Mesenchymal stem cell (in vitro differentiated cells and primary cell): ENCODE data around the gene PIP4K2C.

Source experiments
- DNase-seq: peaks from one replicate; pipeline ENCODE4 v3.0.0-alpha.2; 2013
- H2AFZ ChIP-seq: one replicate; pipeline ENCODE4 v1.6.1; 2013; ENCODE audit warnings: low read depth, mild to moderate bottlenecking, control low read depth, inconsistent platforms, low read length, moderate library complexity
- H2AK5ac ChIP-seq: 2 replicates; pipeline ENCODE4 v1.6.1; 2013; ENCODE audit warnings: low read length, moderate library complexity, mild to moderate bottlenecking, inconsistent platforms; ENCODE audit not compliant: severe bottlenecking
- H2BK120ac ChIP-seq: one replicate; pipeline ENCODE4 v1.6.1; 2013; ENCODE audit warnings: low read depth, mild to moderate bottlenecking, inconsistent platforms, low read length, moderate library complexity
- H2BK12ac ChIP-seq, 2 experiments: one replicate each; pipeline ENCODE4 v1.6.1; 2013; ENCODE audit warnings: inconsistent platforms in 2 of 2, low read length in 2 of 2, mild to moderate bottlenecking in 2 of 2, moderate library complexity in 2 of 2, control low read depth in 1 of 2
- H2BK15ac ChIP-seq: one replicate; pipeline ENCODE4 v1.6.1; 2013; ENCODE audit warnings: mild to moderate bottlenecking, low read depth, inconsistent platforms; ENCODE audit not compliant: poor library complexity, severe bottlenecking
- H2BK5ac ChIP-seq: 2 replicates; pipeline ENCODE4 v1.6.1; 2013; ENCODE audit warnings: low read depth, mild to moderate bottlenecking, low read length, control low read depth, inconsistent platforms; ENCODE audit not compliant: poor library complexity, severe bottlenecking
- H3K14ac ChIP-seq, 2 experiments: one replicate each; pipeline ENCODE4 v1.6.1; 2013; ENCODE audit warnings: inconsistent platforms in 2 of 2, low read length in 2 of 2, control low read depth in 1 of 2, mild to moderate bottlenecking in 1 of 2, moderate library complexity in 1 of 2
- H3K18ac ChIP-seq, 2 experiments: one replicate each; pipeline ENCODE4 v1.6.1; 2013; ENCODE audit warnings: inconsistent platforms in 2 of 2, low read length in 2 of 2, control low read depth in 1 of 2, low read depth in 1 of 2, mild to moderate bottlenecking in 1 of 2
- H3K23ac ChIP-seq, 2 experiments: one replicate each; pipeline ENCODE4 v1.6.1; 2013; ENCODE audit warnings: inconsistent platforms in 2 of 2, low read length in 2 of 2, mild to moderate bottlenecking in 2 of 2, moderate library complexity in 2 of 2, control low read depth in 1 of 2
- H3K27ac ChIP-seq: 2 replicates; pipeline ENCODE4 v1.5.1; 2013; ENCODE audit warnings: mild to moderate bottlenecking, moderate library complexity, low read length, control low read depth, inconsistent platforms; ENCODE audit not compliant: poor library complexity, severe bottlenecking
- H3K27me3 ChIP-seq, 2 experiments: 2 replicates each; pipeline versions ENCODE4 v1.6.1 to v1.7.0; 2013; ENCODE audit warnings: low read length in 2 of 2, mild to moderate bottlenecking in 2 of 2, moderate library complexity in 2 of 2, control low read depth in 1 of 2, inconsistent platforms in 1 of 2; ENCODE audit not compliant: control insufficient read depth in 1 of 2, insufficient read depth in 1 of 2
- H3K36me3 ChIP-seq, 2 experiments: 2 replicates each; pipeline versions ENCODE4 v1.6.1 to v1.7.0; 2013; ENCODE audit warnings: low read length in 2 of 2, control low read depth in 1 of 2, inconsistent platforms in 1 of 2, low read depth in 1 of 2, mild to moderate bottlenecking in 1 of 2; ENCODE audit not compliant: insufficient read depth in 2 of 2, control insufficient read depth in 1 of 2
- H3K4ac ChIP-seq, 2 experiments: one replicate each; pipeline ENCODE4 v1.6.1; 2013; ENCODE audit warnings: inconsistent platforms in 2 of 2, low read length in 2 of 2, mild to moderate bottlenecking in 2 of 2, moderate library complexity in 2 of 2, control low read depth in 1 of 2, low read depth in 1 of 2
- H3K4me1 ChIP-seq: 2 replicates; pipeline ENCODE4 v1.6.1; 2013; ENCODE audit warnings: low read depth, low read length, control low read depth; ENCODE audit not compliant: control insufficient read depth, insufficient read depth
- H3K4me2 ChIP-seq: 2 replicates; pipeline ENCODE4 v1.6.1; 2013; ENCODE audit warnings: low read length, mild to moderate bottlenecking, inconsistent platforms; ENCODE audit not compliant: poor library complexity, severe bottlenecking
- H3K4me3 ChIP-seq, 2 experiments: 2 replicates each; pipeline versions ENCODE4 v1.5.1 to v1.7.0; 2013; ENCODE audit warnings: low read length in 2 of 2, mild to moderate bottlenecking in 2 of 2, control low read depth in 1 of 2, low read depth in 1 of 2; ENCODE audit not compliant: insufficient read depth in 1 of 2
- H3K79me1 ChIP-seq: replicated peaks from 2 replicates; pipeline ENCODE4 v1.6.1; 2013; ENCODE audit warnings: mild to moderate bottlenecking, control low read depth, low read length, inconsistent platforms; ENCODE audit not compliant: poor library complexity, severe bottlenecking
- H3K9ac ChIP-seq: 2 replicates; pipeline ENCODE4 v1.7.0; 2013; ENCODE audit warnings: mild to moderate bottlenecking, low read length, moderate library complexity
- H3K9me3 ChIP-seq: 2 replicates; pipeline ENCODE4 v1.7.0; 2013; ENCODE audit warnings: mild to moderate bottlenecking, low read length; ENCODE audit not compliant: control insufficient read depth
- H4K8ac ChIP-seq: one replicate; pipeline ENCODE4 v1.6.1; 2013; ENCODE audit warnings: inconsistent platforms, mild to moderate bottlenecking, low read length, moderate library complexity
- H4K91ac ChIP-seq: one replicate; pipeline ENCODE4 v1.6.1; 2013; ENCODE audit warnings: mild to moderate bottlenecking, low read length, inconsistent platforms
- WGBS: methylation state at CpG from one replicate; pipeline ENCODE4 v1.1.7; 2013; ENCODE audit warnings: mixed read lengths; 5-methylcytosine and 5-hydroxymethylcytosine counted together

Gene PIP4K2C

DNA sequence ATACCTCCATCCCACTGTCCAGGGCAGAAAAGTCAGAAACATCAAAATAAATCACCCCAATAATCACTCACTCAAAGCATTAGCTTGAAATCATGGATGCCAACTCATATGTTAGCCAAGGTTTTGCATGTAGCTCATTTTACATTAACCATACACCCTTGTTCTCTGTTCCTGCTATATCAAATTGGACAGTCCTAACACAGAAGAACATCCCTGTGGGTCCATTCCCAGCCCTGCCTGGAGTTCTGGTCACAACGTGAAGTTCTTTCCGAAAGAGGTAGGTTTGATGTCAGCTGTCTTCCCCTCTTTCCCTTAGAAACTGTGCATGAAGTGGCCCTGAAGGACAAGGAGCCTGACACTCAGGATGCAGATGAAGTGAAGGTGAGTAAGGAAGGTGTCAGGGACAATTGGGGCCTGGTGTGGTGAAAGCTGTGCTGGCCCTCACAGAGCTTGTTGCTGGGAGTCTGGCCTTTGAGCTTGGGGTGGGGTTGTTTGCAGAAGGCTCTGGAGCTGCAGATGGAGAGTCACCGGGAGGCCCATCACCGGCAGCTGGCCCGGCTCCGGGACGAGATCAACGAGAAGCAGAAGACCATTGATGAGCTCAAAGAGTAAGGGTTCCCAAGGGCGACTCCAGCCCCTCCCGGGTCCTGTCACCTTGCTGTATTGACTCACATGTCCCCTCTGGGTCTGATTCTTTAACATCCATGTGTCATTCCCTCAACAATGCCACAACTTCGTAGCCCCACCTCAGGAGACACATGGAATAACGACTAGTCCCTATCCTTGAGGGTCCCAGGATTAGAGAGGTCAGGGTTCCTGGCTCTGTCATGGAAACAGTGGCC is 15.0 kb upstream of the PIP4K2C start:
- Histone ChIP-seq H2AK5ac (no peak overlapping the region), H3K36me3 (peaks cover 0 to 21% of the 10 kb centered on the region in 2 experiments), H3K18ac (no peak overlapping the region), H3K4me1 (no peaks in the 10 kb centered on the region), H3K27ac (no peak overlapping the region), H3K9ac (no peak overlapping the region), H3K9me3 (no peaks in the 10 kb centered on the region), H3K27me3 (peaks cover 6 to 44% of the 10 kb centered on the region in 2 experiments), H4K91ac (no peak overlapping the region), H2BK15ac (no peak overlapping the region), H3K4me2 (no peak overlapping the region), H2BK120ac (no peak overlapping the region), H4K8ac (no peak overlapping the region), H3K23ac (no peak overlapping the region), H3K14ac (no peak overlapping the region), H2BK12ac (no peak overlapping the region), H3K4me3 (no peak overlapping the region), H2AFZ (peak overlapping the region; percentile 29), H3K79me1 (no peaks in the 10 kb centered on the region), H3K4ac (no peak overlapping the region), H2BK5ac (no peak overlapping the region)
- no peak for DNase-seq
- 89% methylated on average over 12 of the region's 12 CpGs for WGBS

DNA sequence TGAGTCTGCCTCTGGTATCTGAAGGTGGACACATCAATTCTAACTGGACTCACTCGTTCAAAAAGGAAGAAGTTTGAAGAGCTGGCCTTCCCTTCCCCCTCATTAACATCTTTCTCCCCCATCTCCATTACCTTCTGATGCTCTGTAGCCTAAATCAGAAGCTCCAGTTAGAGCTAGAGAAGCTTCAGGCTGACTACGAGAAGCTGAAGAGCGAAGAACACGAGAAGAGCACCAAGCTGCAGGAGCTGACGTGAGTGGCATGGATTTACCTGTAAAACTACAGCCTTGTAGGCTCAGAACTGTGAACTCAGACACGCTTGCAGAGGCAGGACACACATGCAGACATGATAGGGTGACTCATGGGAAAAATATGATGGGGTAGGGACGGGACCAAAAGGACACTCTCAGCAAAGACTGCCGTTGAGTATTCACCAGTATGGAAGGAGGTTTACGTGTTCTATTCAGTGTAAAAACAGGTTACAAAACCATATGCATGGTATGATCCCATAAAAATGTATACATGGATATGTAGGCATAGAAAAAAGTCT is 14.3 kb upstream of the PIP4K2C start:
- Histone ChIP-seq H3K9me3 (no peaks in the 10 kb centered on the region), H3K4me3 (no peak overlapping the region), H3K79me1 (no peaks in the 10 kb centered on the region), H3K14ac (no peak overlapping the region), H3K23ac (no peak overlapping the region), H4K8ac (no peak overlapping the region), H2AK5ac (no peak overlapping the region), H2BK12ac (no peak overlapping the region), H3K4me2 (no peak overlapping the region), H4K91ac (no peak overlapping the region), H3K36me3 (peaks cover 0 to 28% of the 10 kb centered on the region in 2 experiments), H3K9ac (no peak overlapping the region), H3K4ac (no peak overlapping the region), H2BK120ac (no peak overlapping the region), H3K27me3 (peaks cover 6 to 46% of the 10 kb centered on the region in 2 experiments), H2AFZ (peak overlapping the region; percentile 29), H3K27ac (no peak overlapping the region), H2BK15ac (no peak overlapping the region), H2BK5ac (no peak overlapping the region), H3K18ac (no peak overlapping the region), H3K4me1 (no peaks in the 10 kb centered on the region)
- 71% methylated on average over 9 of the region's 9 CpGs for WGBS
- DNase-seq, result no peak

DNA sequence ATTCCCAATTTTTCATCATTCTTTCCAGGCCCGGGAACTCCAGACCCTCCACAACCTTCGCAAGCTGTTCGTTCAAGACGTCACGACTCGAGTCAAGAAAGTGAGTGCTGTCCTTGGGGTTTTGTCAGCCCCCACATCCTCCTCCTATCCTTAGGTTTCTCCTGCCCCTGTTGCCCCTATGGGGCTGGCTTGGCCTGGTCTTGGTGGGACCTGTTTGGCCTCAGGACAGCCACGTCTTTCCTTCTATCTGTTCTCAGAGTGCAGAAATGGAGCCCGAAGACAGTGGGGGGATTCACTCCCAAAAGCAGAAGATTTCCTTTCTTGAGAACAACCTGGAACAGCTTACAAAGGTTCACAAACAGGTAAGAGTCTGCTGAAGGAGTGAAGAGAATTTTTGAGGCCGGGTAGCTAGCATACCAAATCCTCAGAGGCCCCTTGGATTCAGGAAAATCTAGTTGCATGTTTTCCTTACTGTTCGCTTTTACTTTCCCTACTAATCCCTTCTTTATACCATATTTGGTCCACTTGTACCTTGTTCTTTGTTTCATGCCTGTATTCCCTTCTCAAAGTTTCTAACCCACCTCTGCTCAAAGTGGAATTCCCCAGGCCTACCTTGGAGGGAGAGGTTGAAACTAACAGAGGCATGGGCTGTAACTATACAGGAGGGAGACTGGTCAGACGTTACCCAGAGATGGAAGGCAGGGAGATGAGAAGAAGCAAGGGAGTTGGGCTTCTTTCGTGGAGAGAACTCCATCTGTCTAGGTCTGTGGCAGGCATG is 12.8 kb upstream of the PIP4K2C start:
- 87% methylated on average over 11 of the region's 12 CpGs for WGBS
- Histone ChIP-seq H3K36me3 (peaks cover 0 to 20% of the 10 kb centered on the region in 2 experiments), H3K4me2 (no peak overlapping the region)

DNA sequence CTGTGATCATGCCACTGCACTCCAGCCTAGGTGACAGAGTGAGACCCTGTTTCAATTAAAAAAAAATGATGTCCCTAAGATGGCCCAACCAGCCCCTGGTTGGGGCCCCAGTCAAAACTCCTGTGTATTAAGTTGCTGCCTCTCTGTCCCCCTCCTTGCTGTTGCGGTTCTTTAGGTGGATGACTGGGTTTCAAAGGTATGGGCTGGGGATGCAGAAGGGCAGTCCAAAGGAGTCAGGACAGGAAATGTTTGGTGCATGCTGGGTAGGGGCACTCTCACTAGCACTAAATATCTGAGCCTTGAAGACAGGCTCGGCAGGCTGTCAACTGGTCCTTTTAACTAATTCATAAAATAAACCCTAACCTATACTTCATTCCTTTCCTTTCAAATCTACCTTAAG is 12.0 kb upstream of the PIP4K2C start:
- H2BK15ac ChIP-seq, result no peak overlapping the region
- H3K9ac ChIP-seq, result no peak overlapping the region
- H2BK120ac ChIP-seq, result no peak overlapping the region
- H3K18ac ChIP-seq, result no peak overlapping the region
- no peak overlapping the region for H3K4me2 ChIP-seq
- peaks cover 13 to 62% of the 10 kb centered on the region in 2 experiments for H3K27me3 ChIP-seq
- no peak overlapping the region for H4K8ac ChIP-seq
- no peak overlapping the region for H2AFZ ChIP-seq
- H2BK12ac ChIP-seq, result no peak overlapping the region
- peaks cover 0 to 20% of the 10 kb centered on the region in 2 experiments for H3K36me3 ChIP-seq
- no peak overlapping the region for H2BK5ac ChIP-seq
- no peaks in the 10 kb centered on the region for H3K79me1 ChIP-seq
- DNase-seq, result no peak
- H3K9me3 ChIP-seq, result no peaks in the 10 kb centered on the region
- no peak overlapping the region for H3K23ac ChIP-seq
- H3K4me1 ChIP-seq, result no peaks in the 10 kb centered on the region
- H3K4ac ChIP-seq, result no peak overlapping the region
- no peak overlapping the region for H2AK5ac ChIP-seq
- H3K14ac ChIP-seq, result no peak overlapping the region
- H3K27ac ChIP-seq, result no peak overlapping the region
- no peak overlapping the region for H3K4me3 ChIP-seq
- H4K91ac ChIP-seq, result no peak overlapping the region
- WGBS, result 86% methylated on average over 2 of the region's 2 CpGs

More for the DNA sequence above, 12.8 kb upstream of the PIP4K2C start:
- Histone ChIP-seq H3K27me3 (peaks cover 13 to 57% of the 10 kb centered on the region in 2 experiments), H3K9ac (no peak overlapping the region), H4K8ac (no peak overlapping the region), H2BK12ac (no peak overlapping the region), H4K91ac (no peak overlapping the region), H3K14ac (no peak overlapping the region), H3K9me3 (no peaks in the 10 kb centered on the region), H3K79me1 (no peaks in the 10 kb centered on the region), H3K4me3 (no peak overlapping the region), H3K27ac (no peak overlapping the region), H3K4me1 (no peaks in the 10 kb centered on the region), H2AK5ac (no peak overlapping the region), H2BK15ac (no peak overlapping the region), H2BK120ac (no peak overlapping the region), H3K4ac (no peak overlapping the region), H3K23ac (no peak overlapping the region), H2AFZ (no peak overlapping the region), H3K18ac (no peak overlapping the region), H2BK5ac (no peak overlapping the region)
- DNase-seq, result no peak
